Tibial nerve (tissue), 4 donors: ENCODE measurements around the gene OTOP3.

Experiments used
- EP300 ChIP-seq, 2 donors: sonication (generic); formaldehyde crosslinking; IDR thresholded peaks; one replicate each; pipeline ENCODE4 v1.6.1; 2017; ENCODE audit warnings: antibody characterized with exemption in 2 of 2, mild to moderate bottlenecking in 1 of 2
- POLR2A ChIP-seq, 2 donors: fragments of 450-650 bp; IDR thresholded peaks; one replicate each; pipeline ENCODE4 v1.6.1; 2017; ENCODE audit warnings: antibody characterized with exemption in 2 of 2, mild to moderate bottlenecking in 2 of 2, moderate library complexity in 2 of 2
- TF ChIP-seq, protein P1 (sequence below), 5 experiments: fragments of 200-600 bp in 3 of 5; fragments of 450-650 bp in 2 of 5; sonication (generic) in 3 of 5; IDR thresholded peaks; one replicate each; pipeline ENCODE4 v1.5.1; 2016 to 2019; ENCODE audit warnings: antibody characterized with exemption in 5 of 5, mild to moderate bottlenecking in 3 of 5, moderate library complexity in 2 of 5

DNA sequence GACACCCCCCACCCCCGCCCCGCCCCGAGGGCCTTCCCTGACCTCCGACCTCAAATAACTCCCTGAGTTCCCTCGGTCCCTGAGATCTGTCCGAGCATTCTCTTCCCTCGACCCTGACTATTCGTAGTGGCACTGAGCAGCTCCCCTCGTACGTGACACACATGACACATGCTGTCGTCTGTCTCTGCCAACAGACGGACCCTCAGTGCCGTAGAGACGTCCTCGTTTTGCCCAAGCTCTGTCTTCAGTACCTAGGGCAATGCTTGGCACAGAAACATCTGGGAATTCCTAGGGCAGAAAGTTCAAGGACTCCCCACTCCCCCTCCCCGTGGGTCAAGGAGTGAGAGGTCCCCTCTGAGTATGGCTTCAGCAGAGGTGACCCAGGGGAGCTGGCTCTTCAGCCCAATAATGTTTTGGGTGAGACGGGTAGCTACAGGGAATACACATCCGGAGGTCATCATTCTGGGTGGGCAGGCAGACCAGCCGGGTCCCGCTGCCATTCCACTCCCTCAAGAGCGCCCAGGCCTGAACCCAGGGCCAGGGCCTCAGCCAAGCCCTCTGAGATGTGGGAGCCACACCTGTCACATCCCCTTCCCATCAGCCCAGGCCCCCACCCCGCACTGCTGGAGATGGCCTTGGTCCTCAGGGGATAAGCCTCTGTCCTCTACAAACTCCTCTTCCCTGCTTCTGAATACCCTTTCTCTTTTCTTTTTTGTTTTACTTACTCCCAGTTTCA, 41.6 kb upstream of the OTOP3 start:
- TF ChIP-seq, protein P1, sequence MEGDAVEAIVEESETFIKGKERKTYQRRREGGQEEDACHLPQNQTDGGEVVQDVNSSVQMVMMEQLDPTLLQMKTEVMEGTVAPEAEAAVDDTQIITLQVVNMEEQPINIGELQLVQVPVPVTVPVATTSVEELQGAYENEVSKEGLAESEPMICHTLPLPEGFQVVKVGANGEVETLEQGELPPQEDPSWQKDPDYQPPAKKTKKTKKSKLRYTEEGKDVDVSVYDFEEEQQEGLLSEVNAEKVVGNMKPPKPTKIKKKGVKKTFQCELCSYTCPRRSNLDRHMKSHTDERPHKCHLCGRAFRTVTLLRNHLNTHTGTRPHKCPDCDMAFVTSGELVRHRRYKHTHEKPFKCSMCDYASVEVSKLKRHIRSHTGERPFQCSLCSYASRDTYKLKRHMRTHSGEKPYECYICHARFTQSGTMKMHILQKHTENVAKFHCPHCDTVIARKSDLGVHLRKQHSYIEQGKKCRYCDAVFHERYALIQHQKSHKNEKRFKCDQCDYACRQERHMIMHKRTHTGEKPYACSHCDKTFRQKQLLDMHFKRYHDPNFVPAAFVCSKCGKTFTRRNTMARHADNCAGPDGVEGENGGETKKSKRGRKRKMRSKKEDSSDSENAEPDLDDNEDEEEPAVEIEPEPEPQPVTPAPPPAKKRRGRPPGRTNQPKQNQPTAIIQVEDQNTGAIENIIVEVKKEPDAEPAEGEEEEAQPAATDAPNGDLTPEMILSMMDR (IDR thresholded peaks at IDR 0.05): no peak
- no peak for TF ChIP-seq EP300 (IDR thresholded peaks at IDR 0.05)
- no peak for TF ChIP-seq POLR2A (IDR thresholded peaks at IDR 0.05)
